NCI-H2081 (cell line): ENCODE results near the gene C6orf15.
A peak's percentile ranks its signal among the peaks of the same experiment; 100 is the strongest.
"Not testable (repeated sequence)": the region's sequence is repeated elsewhere in the genome, so short reads cannot be mapped to it uniquely, and the experiment has no call there.

Experiments
- DNase-seq, 2 experiments: peaks; one replicate each; lab custom pipeline; 2025; lab: John Stamatoyannopoulos, UW

Gene C6orf15

GRCh38 chr6:31068669-31069340 lies 43.6 kb downstream of the C6orf15 start:
- peak; percentile 24 to 51 for DNase-seq

DNA sequence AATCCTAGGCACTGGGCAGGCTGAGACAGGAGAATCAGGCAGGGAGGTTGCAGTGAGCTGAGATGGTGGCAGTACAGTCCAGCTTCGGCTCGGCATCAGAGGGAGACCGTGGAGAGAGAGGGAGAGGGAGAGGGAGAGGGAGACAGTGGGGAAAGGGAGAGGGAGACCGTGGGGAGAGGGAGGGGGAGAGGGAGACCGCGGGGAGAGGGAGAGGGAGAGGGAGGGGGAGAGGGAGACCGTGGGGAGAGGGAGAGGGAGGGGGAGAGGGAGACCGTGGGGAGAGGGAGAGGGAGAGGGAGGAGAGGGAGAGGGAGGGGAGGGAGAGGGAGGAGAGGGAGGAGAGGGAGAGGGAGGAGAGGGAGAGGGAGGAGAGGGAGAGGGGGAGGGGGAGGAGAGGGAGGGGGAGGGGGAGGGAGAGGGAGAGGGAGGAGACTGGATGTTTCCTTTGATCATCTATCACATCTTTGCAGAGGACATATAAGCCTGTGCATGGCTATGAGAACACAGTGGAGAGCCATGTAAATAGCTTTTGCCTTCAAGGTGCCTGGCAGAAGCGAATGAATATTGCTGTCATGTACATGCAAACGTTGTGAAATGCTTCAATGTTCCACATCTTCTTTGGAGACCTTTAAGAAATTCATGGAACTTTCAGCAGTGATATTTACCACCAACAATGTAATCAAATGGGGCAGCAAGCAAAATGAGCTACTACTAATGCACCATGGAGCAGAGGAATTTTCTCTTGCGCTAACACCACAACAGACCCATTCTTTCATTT lies 44.3 kb downstream of the C6orf15 start:
- DNase-seq, result not testable (repeated sequence)

- DNase-seq, result not testable (repeated sequence)
Observed at GRCh38 chr6:31067028-31067427, 45.3 kb downstream of the C6orf15 start.

- no peak for DNase-seq
Observed at GRCh38 chr6:31065556-31065955, 46.8 kb downstream of the C6orf15 start.

DNA sequence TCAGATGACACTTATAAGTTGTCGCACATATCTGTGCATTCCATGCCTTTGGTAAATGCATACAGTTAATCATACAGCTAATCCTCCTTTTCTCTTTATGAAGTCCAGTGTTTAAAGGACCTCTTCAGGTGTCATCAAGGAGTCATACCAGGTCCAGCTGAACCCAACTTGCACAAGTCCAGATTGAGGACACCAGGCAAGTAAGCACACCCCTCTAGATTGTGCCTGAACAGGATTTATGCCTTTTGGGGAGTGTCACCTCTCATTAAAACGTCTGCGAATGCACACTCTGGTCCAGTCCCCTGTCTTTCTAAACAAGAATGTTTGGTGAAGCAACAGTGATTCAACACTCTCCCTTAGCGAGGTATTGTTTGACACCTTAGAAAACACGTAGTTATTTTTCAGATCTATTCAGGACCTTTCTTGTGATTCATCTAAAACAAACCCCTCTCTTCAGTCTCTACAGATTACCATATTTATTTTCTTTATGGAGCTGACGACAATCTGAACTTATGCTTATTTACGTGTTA lies 48.4 kb downstream of the C6orf15 start:
- DNase-seq, result no peak
